ENCODE results near the gene IL20RB. TPM values are rescaled to one million over a fixed set of nuclear protein-coding genes. Genes with fewer than 3 reads are reported as not detected.

IL20RB gene
- total and polyA plus RNA-seq, 2 donors (not counting 3 experiments of a cell fraction or from before 2014, with no cell fraction given): 0.79 to 1.6 TPM

GRCh38 chr3:136973352-136973751, 15.6 kb downstream of the IL20RB start:
- H3K4me1 ChIP-seq (ENCODE audit: control insufficient read depth, extremely low read depth, insufficient read depth, low read length): no peaks in the 10 kb centered on the region
- H3K36me3 ChIP-seq (ENCODE audit: control insufficient read depth in 2 of 2, extremely low read depth in 1 of 2, insufficient read depth in 2 of 2, low read length in 2 of 2): no peaks in the 10 kb centered on the region
- DNase-seq (ENCODE audit: low read depth, low spot score) (no peak), FAIRE-seq (no peak)
- H3K27me3 ChIP-seq (ENCODE audit: control insufficient read depth in 2 of 2, insufficient read depth in 2 of 2, low read length in 2 of 2): no peaks in the 10 kb centered on the region
- no peaks in the 10 kb centered on the region for H3K79me2 ChIP-seq (ENCODE audit: control insufficient read depth, insufficient read depth, low read length)
- TF ChIP-seq GATA2 (IDR thresholded peaks at IDR 0.05; ENCODE audit: insufficient read depth, insufficient read length, low read depth, low read length) (no peak), EZH2 (IDR thresholded peaks at IDR 0.05; ENCODE audit: borderline replicate concordance, low read depth, low read length, severe bottlenecking) (no peak), POLR2A (IDR thresholded peaks at IDR 0.05; ENCODE audit: low read depth, low read length) (no peak), FOS (IDR thresholded peaks at IDR 0.05; ENCODE audit: borderline replicate concordance, insufficient read depth, low read length) (no peak), POLR2AphosphoS5 (IDR thresholded peaks at IDR 0.05; ENCODE audit: insufficient read depth, low read depth, low read length) (no peak), JUN (IDR thresholded peaks at IDR 0.05; ENCODE audit: borderline replicate concordance, insufficient read depth, insufficient read length, low read depth) (no peak), MYC (IDR thresholded peaks at IDR 0.05; ENCODE audit: low read depth, low read length) (no peak)
- TF ChIP-seq, protein P1, sequence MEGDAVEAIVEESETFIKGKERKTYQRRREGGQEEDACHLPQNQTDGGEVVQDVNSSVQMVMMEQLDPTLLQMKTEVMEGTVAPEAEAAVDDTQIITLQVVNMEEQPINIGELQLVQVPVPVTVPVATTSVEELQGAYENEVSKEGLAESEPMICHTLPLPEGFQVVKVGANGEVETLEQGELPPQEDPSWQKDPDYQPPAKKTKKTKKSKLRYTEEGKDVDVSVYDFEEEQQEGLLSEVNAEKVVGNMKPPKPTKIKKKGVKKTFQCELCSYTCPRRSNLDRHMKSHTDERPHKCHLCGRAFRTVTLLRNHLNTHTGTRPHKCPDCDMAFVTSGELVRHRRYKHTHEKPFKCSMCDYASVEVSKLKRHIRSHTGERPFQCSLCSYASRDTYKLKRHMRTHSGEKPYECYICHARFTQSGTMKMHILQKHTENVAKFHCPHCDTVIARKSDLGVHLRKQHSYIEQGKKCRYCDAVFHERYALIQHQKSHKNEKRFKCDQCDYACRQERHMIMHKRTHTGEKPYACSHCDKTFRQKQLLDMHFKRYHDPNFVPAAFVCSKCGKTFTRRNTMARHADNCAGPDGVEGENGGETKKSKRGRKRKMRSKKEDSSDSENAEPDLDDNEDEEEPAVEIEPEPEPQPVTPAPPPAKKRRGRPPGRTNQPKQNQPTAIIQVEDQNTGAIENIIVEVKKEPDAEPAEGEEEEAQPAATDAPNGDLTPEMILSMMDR (IDR thresholded peaks at IDR 0.05; ENCODE audit: extremely low read depth in 1 of 2, insufficient read depth in 1 of 2, low read depth in 1 of 2, low read length in 2 of 2): no peak
- TF ChIP-seq, protein P2, sequence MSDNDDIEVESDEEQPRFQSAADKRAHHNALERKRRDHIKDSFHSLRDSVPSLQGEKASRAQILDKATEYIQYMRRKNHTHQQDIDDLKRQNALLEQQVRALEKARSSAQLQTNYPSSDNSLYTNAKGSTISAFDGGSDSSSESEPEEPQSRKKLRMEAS (IDR thresholded peaks at IDR 0.05; ENCODE audit: insufficient read depth, insufficient read length): no peak
- ChIA-PET CTCF (no interaction called here), POLR2A (no interaction called here)
- H3K9me1 ChIP-seq (replicated peaks; ENCODE audit: control insufficient read depth, extremely low read depth, insufficient read depth, low read length): no peaks in the 10 kb centered on the region
- no peaks in the 10 kb centered on the region for H4K20me1 ChIP-seq (replicated peaks; ENCODE audit: control insufficient read depth, extremely low read depth, insufficient read depth, low read length)
- H2AFZ ChIP-seq (ENCODE audit: low read depth, low read length): no peak overlapping the region
- BruUV-seq (replicated peaks): no TSS peak
- no peak overlapping the region for H3K9ac ChIP-seq (replicated peaks; ENCODE audit: extremely low read depth, insufficient read depth, low read length)
- no peak overlapping the region for H3K4me2 ChIP-seq (ENCODE audit: insufficient read depth, low read length)
- intact Hi-C loops (cut with micrococcal nuclease) (no loop called here), dilution Hi-C loops (cut with MboI; ENCODE audit: extremely low pct_ligation_motif_present, low sequenced_read_pairs) (no loop called here)
- H3K27ac ChIP-seq (ENCODE audit: insufficient read depth, low read depth, low read length): no peak overlapping the region
- H3K9me3 ChIP-seq (replicated peaks; ENCODE audit: control insufficient read depth, insufficient read depth, low read length): peaks cover 2% of the 10 kb centered on the region
- no peak overlapping the region for H3K4me3 ChIP-seq (replicated peaks in 1 of 3; ENCODE audit: insufficient read depth in 1 of 3, low read depth in 1 of 3, low read length in 3 of 3)

Data from endothelial cell of umbilical vein (primary cell).